Left colon (tissue), 2 donors: ENCODE results near the gene CFH. TPM values are rescaled to one million over a fixed set of nuclear protein-coding genes. Genes with fewer than 3 reads are reported as not detected.
"Not testable (repeated sequence)": the region's sequence is repeated elsewhere in the genome, so short reads cannot be mapped to it uniquely, and the experiment has no call there.

Experiments
- ATAC-seq: fragments of 200-7000 bp; cut with Tn5 transposase; one replicate; pipeline ENCODE4 v1.9.1; 2020; ENCODE audit warnings: mild to moderate bottlenecking, moderate library complexity
- DNase-seq, 2 donors: peaks; one replicate each; pipeline ENCODE4 v3.0.0-alpha.2; 2020
- intact Hi-C, 2 donors: fragments of 100-400 bp; cut with DNase I in 1 of 2; cut with micrococcal nuclease in 1 of 2; formaldehyde crosslinking; loops; one replicate each; pipeline versions ENCODE4 v1.11.2 to v1.14.0; 2022; cut with DNase I, micrococcal nuclease
- total RNA-seq, 2 donors: library from RNA; stranded (reverse); fragmentation: NEBNext Ultra II Directional; extraction: Animal tissue kit (Norgen Biotek cat#: 25700); gene quantifications; one replicate each; pipeline ENCODE4 v1.2.1, GENCODE V29; 2021
- donor health status: DM: no; HTN: no; CAD: no.
- donor health status: DM: yes; HTN: yes; CAD: no.

CFH gene
- total RNA-seq, 2 donors from 2014 or later: 17.8 to 25.4 TPM

GRCh38 chr1:196733091-196733970, 81.5 kb downstream of the CFH start:
- DNase-seq (no peak), ATAC-seq (no peak)
- intact Hi-C loops: no loop called here

- intact Hi-C loops: no loop called here
- DNase-seq: no peak
- ATAC-seq: no peak
These were observed 82.2 kb downstream of the CFH start for GRCh38 chr1:196734006-196734405.

GRCh38 chr1:196734460-196734859, 82.6 kb downstream of the CFH start:
- intact Hi-C loops: no loop called here
- ATAC-seq: no peak
- no peak for DNase-seq

- DNase-seq (no peak), ATAC-seq (no peak)
- intact Hi-C loops: no loop called here
These were observed 86.9 kb downstream of the CFH start for GRCh38 chr1:196738730-196739129.

GRCh38 chr1:196743244-196743643, 91.4 kb downstream of the CFH start:
- intact Hi-C loops, DNase-seq, ATAC-seq: not testable (repeated sequence)

- intact Hi-C loops, ATAC-seq, DNase-seq: not testable (repeated sequence)
These were observed 113.3 kb downstream of the CFH start for GRCh38 chr1:196765019-196765740.

- ATAC-seq, intact Hi-C loops, DNase-seq: not testable (repeated sequence)
These were observed 118.0 kb downstream of the CFH start for GRCh38 chr1:196769823-196770222.

GRCh38 chr1:196773713-196774112, 121.9 kb downstream of the CFH start:
- DNase-seq (no peak), ATAC-seq (no peak)
- intact Hi-C loops: no loop called here

- ATAC-seq: no peak
- intact Hi-C loops: no loop called here
- DNase-seq: no peak
These were observed 122.3 kb downstream of the CFH start for GRCh38 chr1:196774175-196774574.

GRCh38 chr1:196774603-196775002, 122.8 kb downstream of the CFH start, which contains the start of gene CFHR3:
Gene CFHR3 (plus strand): TSS chr1:196774840. CDS start chr1:196774887, 47 bp downstream.
- ATAC-seq (no peak), DNase-seq (no peak)
- intact Hi-C loops: no loop called here

- intact Hi-C loops: no loop called here
These were observed 125.8 kb downstream of the CFH start for GRCh38 chr1:196777603-196778002.

GRCh38 chr1:196779093-196779492, 127.2 kb downstream of the CFH start:
- DNase-seq (no peak), ATAC-seq (no peak)
- intact Hi-C loops: no loop called here

More at GRCh38 chr1:196777603-196778002, 125.8 kb downstream of the CFH start:
- DNase-seq (no peak), ATAC-seq (no peak)

- DNase-seq, intact Hi-C loops, ATAC-seq: not testable (repeated sequence)
These were observed 139.4 kb downstream of the CFH start for GRCh38 chr1:196791252-196791651.

GRCh38 chr1:196794103-196794502, 142.3 kb downstream of the CFH start:
- ATAC-seq, DNase-seq, intact Hi-C loops: not testable (repeated sequence)

Other genes with a start within 250 kb of the CFH start
- gene KCNT2, start 43.6 kb upstream of the CFH start, total RNA-seq: under 1 TPM; 0.79 to 0.98 TPM
- not detected for gene CFHR3, start 122.8 kb downstream of the CFH start, total RNA-seq
- gene CFHR1, start 167.7 kb downstream of the CFH start, total RNA-seq: not detected
- gene CFHR4, start 236.0 kb downstream of the CFH start, total RNA-seq: not detected